Measurements from ENCODE around the gene PLCE1. TPM values are rescaled to one million over a fixed set of nuclear protein-coding genes. Genes with fewer than 3 reads are reported as not detected.
A peak's percentile ranks its signal among the peaks of the same experiment; 100 is the strongest.

Gene PLCE1
- total and polyA plus RNA-seq, 2 of the 4 experiments (the other 2 are of a cell fraction) = 2.2 to 4.5 TPM

GRCh38 chr10:93954299-93954698 lies 39.4 kb upstream of the PLCE1 start:
- BruUV-seq (replicated peaks) = no TSS peak
- in situ Hi-C loops (cut with MboI; ENCODE audit: low sequenced_read_pairs) = no loop called here
- Histone ChIP-seq H3K14ac (replicated peaks; ENCODE audit: low read depth, low read length) (peak overlapping the region; percentile 37), H2BK120ac (ENCODE audit: low read depth, low read length) (peak overlapping the region; percentile 53; the same call in 1 of the 2 replicates), H2BK5ac (ENCODE audit: low read depth, low read length, poor library complexity, severe bottlenecking) (peak overlapping the region; percentile 27), H3K79me1 (ENCODE audit: low read depth in 1 of 2, low read length in 2 of 2) (no peaks in the 10 kb centered on the region), H3K27me3 (ENCODE audit: control insufficient read depth, insufficient read depth, low read length) (no peaks in the 10 kb centered on the region), H3K9me1 (ENCODE audit: insufficient read depth, low read length) (peaks cover 8% of the 10 kb centered on the region), H2AK5ac (ENCODE audit: low read depth, low read length) (peak overlapping the region; percentile 57; the same call in 1 of the 2 replicates), H2BK15ac (ENCODE audit: low read depth, low read length) (no peak overlapping the region; the same call in 2 of the 3 replicates), H4K5ac (ENCODE audit: low read depth, low read length) (no peak overlapping the region), H3K9ac (ENCODE audit: low read depth, low read length) (no peak overlapping the region), H3K27ac (ENCODE audit: insufficient read depth, low read length) (no peak overlapping the region), H3K56ac (ENCODE audit: extremely low read depth, insufficient read depth, low read length) (peak overlapping the region; percentile 23; the same call in 1 of the 2 replicates), H3K4me2 (ENCODE audit: low read depth, low read length) (no peak overlapping the region), H2BK20ac (ENCODE audit: low read depth, low read length) (peak overlapping the region; percentile 81), H4K20me1 (ENCODE audit: insufficient read depth, low read length) (0 out of 2 replicates have a peak, but pooled peaks cover 3% of the 10 kb centered on the region), H2AK9ac (replicated peaks; ENCODE audit: low read depth, low read length, poor library complexity) (peak overlapping the region; percentile 76), H4K91ac (ENCODE audit: insufficient read depth, low read depth, low read length) (peak overlapping the region; percentile 10; the same call in 1 of the 2 replicates), H3K4me3 (ENCODE audit: insufficient read depth, low read depth, low read length) (no peak overlapping the region), H3K18ac (ENCODE audit: low read depth, low read length) (no peak overlapping the region), H3K23ac (ENCODE audit: low read depth, low read length) (no peak overlapping the region), H3K4me1 (ENCODE audit: control insufficient read depth, insufficient read depth, low read length) (peaks cover 7% of the 10 kb centered on the region), H3K4ac (ENCODE audit: low read depth, low read length) (peak overlapping the region; percentile 78), H2AFZ (replicated peaks; ENCODE audit: low read length, poor library complexity) (no peak overlapping the region), H3K9me3 (ENCODE audit: control insufficient read depth, insufficient read depth, low read length) (no peaks in the 10 kb centered on the region), H4K8ac (ENCODE audit: low read depth in 2 of 2, low read length in 2 of 2) (no peak overlapping the region), H3K36me3 (ENCODE audit: control insufficient read depth, insufficient read depth, low read length) (no peaks in the 10 kb centered on the region)
- DNase-seq = no peak
- intact Hi-C loops (cut with micrococcal nuclease) = no loop called here
- dilution Hi-C loops (cut with HindIII; ENCODE audit: low sequenced_read_pairs, unreplicated experiment) = no loop called here
- CTCF ChIA-PET = interaction anchor here (0.6 to 1.1 kb wide), 4 partner anchors 10 to 368 kb away, joined by 3 to 6 read pairs (median 4); no protein-coding TSS in a partner anchor
- ATAC-seq (ENCODE audit: low read depth) = peak; percentile 8; the same call in 1 of the 2 replicates
- no CpG with 5 or more reads among the region's 8 CpGs for WGBS, 2 experiments (ENCODE audit: extremely low coverage in 2 of 2, insufficient read length in 1 of 2)
- TF ChIP-seq NFE2L2 (IDR thresholded peaks at IDR 0.05; ENCODE audit: low read depth, low read length) (no peak), RAD21 (IDR thresholded peaks at IDR 0.05; ENCODE audit: low read length) (no peak), BHLHE40 (IDR thresholded peaks at IDR 0.05; ENCODE audit: low read depth, low read length) (no peak), RFX5 (IDR thresholded peaks at IDR 0.05; ENCODE audit: low read depth, low read length) (no peak), FOS (IDR thresholded peaks at IDR 0.05; ENCODE audit: low read depth, low read length) (no peak)
- POLR2A ChIA-PET (ENCODE audit: unreplicated experiment) = no interaction called here
